ENCODE measurements around the gene GBF1. TPM values are rescaled to one million over a fixed set of nuclear protein-coding genes. Genes with fewer than 3 reads are reported as not detected.

The GBF1 gene
- total and polyA plus RNA-seq, 2 of the 13 experiments (the other 11 are each of a cell fraction or from before 2014, with no cell fraction given) = 17.1 to 21.9 TPM

GRCh38 chr10:102413806-102414561 is 168.7 kb downstream of the GBF1 start:
- in situ Hi-C loops (cut with HindIII; ENCODE audit: extremely low pct_ligation_motif_present, low pct_unique_long_range_greater_than_20kb) = no loop called here
- no peaks in the 10 kb centered on the region for H3K79me2 ChIP-seq (ENCODE audit: insufficient read depth, low read length)
- H3K4me2 ChIP-seq (ENCODE audit: low read depth, low read length) = no peak overlapping the region
- POLR2A ChIA-PET = no interaction called here
- DNase-seq (ENCODE audit: low spot score) (no peak), ATAC-seq (no peak), FAIRE-seq (no peak)
- WGBS (ENCODE audit: low lambda C conversion rate) = 30% methylated on average over 9 of the region's 16 CpGs
- no TSS peak for BruUV-seq (replicated peaks)
- peaks cover 25% of the 10 kb centered on the region for H3K4me1 ChIP-seq (ENCODE audit: insufficient read depth, low read length)
- H3K9ac ChIP-seq (ENCODE audit: insufficient read depth, low read depth, low read length) = no peak overlapping the region
- no peak overlapping the region for H3K4me3 ChIP-seq (replicated peaks in 1 of 3; ENCODE audit: insufficient read depth in 1 of 3, low read depth in 2 of 3, low read length in 3 of 3)
- no peak for TF ChIP-seq ZNF704 (CRISPR knock-in tag; IDR thresholded peaks at IDR 0.05; ENCODE audit: borderline replicate concordance)
- TF ChIP-seq ZBTB8A (CRISPR knock-in tag; IDR thresholded peaks at IDR 0.05; ENCODE audit: borderline replicate concordance, low read depth) = no peak
- no peak for TF ChIP-seq ZNF235 (CRISPR knock-in tag; IDR thresholded peaks at IDR 0.05; ENCODE audit: borderline replicate concordance)
- no peak for TF ChIP-seq IRX3 (CRISPR knock-in tag; IDR thresholded peaks at IDR 0.05; ENCODE audit: borderline replicate concordance, low read depth)
- no peak for TF ChIP-seq SIX1 (CRISPR knock-in tag; IDR thresholded peaks at IDR 0.05; ENCODE audit: borderline replicate concordance)
- TF ChIP-seq HIC2 (CRISPR knock-in tag; IDR thresholded peaks at IDR 0.05; ENCODE audit: low read depth) = no peak
- no peak for TF ChIP-seq PLRG1 (conservative IDR thresholded peaks at IDR 0.05)
- TF ChIP-seq POLR2G (IDR thresholded peaks at IDR 0.05; ENCODE audit: low read depth, low read length) = no peak
- TF ChIP-seq ZBTB42 (CRISPR knock-in tag; IDR thresholded peaks at IDR 0.05) = no peak
- TF ChIP-seq CCDC6 (CRISPR knock-in tag; IDR thresholded peaks at IDR 0.05) = no peak
- TF ChIP-seq EZH2 (conservative IDR thresholded peaks at IDR 0.05; ENCODE audit: low read depth, low read length) = no peak
- TF ChIP-seq ZUFSP (CRISPR knock-in tag; IDR thresholded peaks at IDR 0.05; ENCODE audit: borderline replicate concordance) = no peak
- no peak for TF ChIP-seq PAXIP1 (CRISPR knock-in tag; conservative IDR thresholded peaks at IDR 0.05)
- peaks cover 17 to 71% of the 10 kb centered on the region in 2 experiments for H3K27me3 ChIP-seq (ENCODE audit: control insufficient read depth in 1 of 2, insufficient read depth in 2 of 2, low read length in 2 of 2)
- H4K20me1 ChIP-seq (ENCODE audit: insufficient read depth, low read length) = peaks cover 4% of the 10 kb centered on the region; the same call in 1 of the 2 replicates
- no peaks in the 10 kb centered on the region for H3K9me3 ChIP-seq (ENCODE audit: low read length)
- CTCF ChIA-PET (ENCODE audit: low intra/inter-chr PET ratio, low total read pairs) = no interaction called here
- H3K36me3 ChIP-seq (replicated peaks in 1 of 2; ENCODE audit: control insufficient read depth in 1 of 2, insufficient read depth in 2 of 2, low read length in 2 of 2) = no peaks in the 10 kb centered on the region
- intact Hi-C loops (cut with micrococcal nuclease; ENCODE audit: unreplicated experiment) = no loop called here
- no peak overlapping the region for H3K27ac ChIP-seq (ENCODE audit: extremely low read length, insufficient read depth, low read length)
- no peak overlapping the region for H2AFZ ChIP-seq (ENCODE audit: low read length)
